ENCODE data around the gene ADAM22. TPM values are rescaled to one million over a fixed set of nuclear protein-coding genes. Genes with fewer than 3 reads are reported as not detected.

Gene ADAM22
- total RNA-seq, 6 experiments from 2014 or later, result 0.06 to 0.32 (median 0.10) TPM

DNA sequence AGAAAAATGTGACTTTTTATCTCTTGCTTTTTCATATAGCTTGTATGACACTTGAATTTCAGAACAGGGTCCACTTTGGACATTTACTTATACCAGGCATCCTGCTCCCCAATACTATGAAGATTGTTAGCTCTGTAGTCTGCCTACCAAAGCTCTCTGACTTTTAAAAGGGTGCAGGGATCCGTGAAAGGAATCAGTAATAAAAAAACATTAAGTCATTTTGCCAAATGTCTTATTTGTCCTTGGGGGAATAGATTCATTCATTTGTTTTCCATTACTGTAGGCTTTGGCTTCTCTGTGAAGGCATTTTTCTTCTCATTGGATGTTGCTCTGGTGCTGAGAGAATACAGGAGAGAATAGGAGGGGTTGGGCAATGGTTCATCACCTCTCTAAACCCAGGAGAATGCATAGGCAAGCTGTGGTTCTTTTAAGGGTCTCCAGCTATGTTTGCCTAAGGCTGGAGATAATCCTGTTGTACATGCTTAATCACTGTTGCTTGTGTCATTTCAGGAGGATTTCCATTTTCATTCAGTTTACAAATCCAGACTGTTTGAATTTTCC is 182.3 kb downstream of the ADAM22 start:
- WGBS (ENCODE audit: insufficient coverage, low coverage, low lambda C conversion rate, missing lambda C conversion rate), result 59% methylated on average over 1 of the region's 1 CpG
- Histone ChIP-seq H3K4me1 (no peaks in the 10 kb centered on the region), H3K9me3 (no peaks in the 10 kb centered on the region), H3K4me3 (no peak overlapping the region), H3K27me3 (no peaks in the 10 kb centered on the region), H3K36me3 (no peaks in the 10 kb centered on the region), H3K27ac (no peak overlapping the region)
- no peak for ATAC-seq
- intact Hi-C loops (cut with DNase I), result no loop called here
- DNase-seq, result no peak
- TF ChIP-seq, protein P1, sequence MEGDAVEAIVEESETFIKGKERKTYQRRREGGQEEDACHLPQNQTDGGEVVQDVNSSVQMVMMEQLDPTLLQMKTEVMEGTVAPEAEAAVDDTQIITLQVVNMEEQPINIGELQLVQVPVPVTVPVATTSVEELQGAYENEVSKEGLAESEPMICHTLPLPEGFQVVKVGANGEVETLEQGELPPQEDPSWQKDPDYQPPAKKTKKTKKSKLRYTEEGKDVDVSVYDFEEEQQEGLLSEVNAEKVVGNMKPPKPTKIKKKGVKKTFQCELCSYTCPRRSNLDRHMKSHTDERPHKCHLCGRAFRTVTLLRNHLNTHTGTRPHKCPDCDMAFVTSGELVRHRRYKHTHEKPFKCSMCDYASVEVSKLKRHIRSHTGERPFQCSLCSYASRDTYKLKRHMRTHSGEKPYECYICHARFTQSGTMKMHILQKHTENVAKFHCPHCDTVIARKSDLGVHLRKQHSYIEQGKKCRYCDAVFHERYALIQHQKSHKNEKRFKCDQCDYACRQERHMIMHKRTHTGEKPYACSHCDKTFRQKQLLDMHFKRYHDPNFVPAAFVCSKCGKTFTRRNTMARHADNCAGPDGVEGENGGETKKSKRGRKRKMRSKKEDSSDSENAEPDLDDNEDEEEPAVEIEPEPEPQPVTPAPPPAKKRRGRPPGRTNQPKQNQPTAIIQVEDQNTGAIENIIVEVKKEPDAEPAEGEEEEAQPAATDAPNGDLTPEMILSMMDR (IDR thresholded peaks at IDR 0.05), result no peak
- TF ChIP-seq POLR2A (IDR thresholded peaks at IDR 0.05), result no peak

DNA sequence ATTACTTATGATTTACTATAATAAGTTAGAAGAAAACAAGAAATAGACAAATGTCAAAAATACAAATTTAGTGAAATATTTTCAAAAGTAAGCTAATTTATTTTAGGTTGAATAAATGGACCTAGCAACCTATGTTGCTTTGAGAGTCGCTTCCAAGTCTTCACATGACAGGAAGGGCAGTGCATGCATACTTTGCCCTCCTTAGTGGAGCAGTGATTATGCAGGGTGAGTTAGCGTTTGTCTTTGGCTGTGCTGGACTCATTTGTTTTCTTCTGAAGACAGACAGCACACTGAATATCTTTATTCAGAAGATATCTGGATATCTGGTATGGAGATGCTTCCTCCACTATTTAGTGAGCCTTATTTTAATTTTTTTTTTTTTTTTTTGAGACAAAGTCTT is 183.3 kb downstream of the ADAM22 start:
- H3K27ac ChIP-seq, result no peak overlapping the region
- no peak for DNase-seq
- intact Hi-C loops (cut with DNase I), result no loop called here
- WGBS (ENCODE audit: insufficient coverage, low coverage, low lambda C conversion rate, missing lambda C conversion rate), result 42% methylated on average over 2 of the region's 2 CpGs
- no peaks in the 10 kb centered on the region for H3K36me3 ChIP-seq
- no peaks in the 10 kb centered on the region for H3K4me1 ChIP-seq
- no peak for ATAC-seq
- TF ChIP-seq POLR2A (IDR thresholded peaks at IDR 0.05), result no peak
- TF ChIP-seq, protein P1 (IDR thresholded peaks at IDR 0.05), result no peak
- no peaks in the 10 kb centered on the region for H3K9me3 ChIP-seq
- H3K4me3 ChIP-seq, result no peak overlapping the region
- H3K27me3 ChIP-seq, result no peaks in the 10 kb centered on the region

DNA sequence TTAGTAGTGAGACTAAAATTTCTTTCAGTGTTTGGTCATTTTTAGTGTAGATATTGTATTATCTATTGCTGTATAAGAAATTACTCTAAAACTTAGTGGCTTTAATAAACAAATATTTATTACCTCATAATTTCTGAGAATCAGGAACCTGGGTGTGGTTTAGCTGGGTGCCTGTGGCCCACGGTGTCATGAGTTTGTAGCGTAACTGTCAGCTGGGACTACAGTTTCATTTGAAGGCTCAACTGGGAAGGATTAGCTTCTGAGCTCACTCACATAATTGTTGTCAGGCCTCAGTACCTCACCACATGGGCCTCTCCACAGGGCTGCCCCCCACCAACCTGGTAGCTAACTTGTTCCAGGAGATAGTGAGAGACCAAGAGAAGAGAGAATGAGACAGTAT is 187.3 kb downstream of the ADAM22 start:
- WGBS (ENCODE audit: insufficient coverage, low coverage, low lambda C conversion rate, missing lambda C conversion rate), result 85% methylated on average over 2 of the region's 2 CpGs
- intact Hi-C loops (cut with DNase I), result no loop called here
- TF ChIP-seq, protein P1 (IDR thresholded peaks at IDR 0.05), result no peak
- no peak for TF ChIP-seq POLR2A (IDR thresholded peaks at IDR 0.05)
- Histone ChIP-seq H3K27ac (no peak overlapping the region), H3K9me3 (no peaks in the 10 kb centered on the region), H3K4me1 (no peaks in the 10 kb centered on the region), H3K27me3 (no peaks in the 10 kb centered on the region), H3K4me3 (no peak overlapping the region), H3K36me3 (no peaks in the 10 kb centered on the region)
- ATAC-seq (no peak), DNase-seq (no peak)

DNA sequence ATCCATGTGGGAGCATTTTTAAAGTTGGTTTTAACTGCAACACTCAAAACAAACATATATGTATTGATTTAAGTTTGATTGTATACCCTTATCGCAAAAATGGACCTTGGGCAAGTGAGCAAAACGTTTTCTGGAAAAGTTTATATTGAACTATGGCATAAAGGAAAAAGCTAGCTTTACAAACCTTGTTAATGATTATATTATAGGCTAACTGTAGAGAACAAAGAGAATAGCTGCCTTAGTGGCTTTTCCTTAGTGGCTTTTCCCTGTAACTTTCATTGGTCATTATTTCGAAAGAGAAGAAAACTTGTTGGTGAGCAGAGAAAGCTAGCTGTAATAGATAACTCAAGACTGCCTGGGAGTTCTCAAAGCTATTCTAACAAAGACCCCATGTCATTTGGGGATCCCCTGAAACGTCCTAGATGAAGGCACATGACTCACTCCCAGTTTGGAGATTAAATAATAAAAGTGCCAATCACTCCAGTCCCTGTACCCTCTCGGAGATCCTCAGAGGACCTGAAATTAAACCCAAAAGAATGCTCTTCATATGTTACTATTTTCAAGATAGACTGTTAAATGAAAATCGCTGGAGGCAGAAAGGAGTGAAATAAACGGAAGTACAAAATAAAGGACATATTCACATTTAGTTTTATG is 193.7 kb downstream of the ADAM22 start:
- no peak for TF ChIP-seq POLR2A (IDR thresholded peaks at IDR 0.05)
- TF ChIP-seq, protein P1 (IDR thresholded peaks at IDR 0.05), result no peak
- intact Hi-C loops (cut with DNase I), result no loop called here
- no peak overlapping the region for H3K27ac ChIP-seq
- no peaks in the 10 kb centered on the region for H3K9me3 ChIP-seq
- H3K36me3 ChIP-seq, result no peaks in the 10 kb centered on the region
- H3K4me3 ChIP-seq, result no peak overlapping the region
- WGBS (ENCODE audit: insufficient coverage, low coverage, low lambda C conversion rate, missing lambda C conversion rate), result 52% methylated on average over 7 of the region's 7 CpGs
- no peak for ATAC-seq
- no peaks in the 10 kb centered on the region for H3K27me3 ChIP-seq
- H3K4me1 ChIP-seq, result no peaks in the 10 kb centered on the region
- no peak for DNase-seq

Data from right lobe of liver (tissue), 6 donors.